ENCODE data around the gene ASTN2. TPM values are rescaled to one million over a fixed set of nuclear protein-coding genes. Genes with fewer than 3 reads are reported as not detected.
A peak's percentile ranks its signal among the peaks of the same experiment; 100 is the strongest.

ASTN2 gene
- total and polyA plus RNA-seq, 2 experiments from 2014 or later = 7.0 to 24.6 TPM

GRCh38 chr9:117091529-117091928 is 323.3 kb downstream of the ASTN2 start:
- no peak overlapping the region for H2AFZ ChIP-seq
- Mint-ChIP-seq H3K4me3 (no peak overlapping the region; the same call in 2 of the 3 replicates), H3K27me3 (ENCODE audit: insufficient read depth, low read depth, poor library complexity) (peaks cover 7% of the 10 kb centered on the region), H3K36me3 (ENCODE audit: low read depth) (no peaks in the 10 kb centered on the region), H3K4me1 (peaks cover 35% of the 10 kb centered on the region), H3K9me3 (no peaks in the 10 kb centered on the region), H3K27ac (peak overlapping the region; percentile 82)
- H3K4me3 ChIP-seq = no peak overlapping the region
- TF ChIP-seq ZNF462 (CRISPR knock-in tag; IDR thresholded peaks at IDR 0.05) (peak; percentile 61; the same call in 1 of the 2 replicates), STAT1 (IDR thresholded peaks at IDR 0.05; ENCODE audit: unreplicated experiment) (no peak)
- ATAC-seq = peak; percentile 96
- no peaks in the 10 kb centered on the region for H3F3A ChIP-seq (replicated peaks; ENCODE audit: low read depth)
- H3K4me2 ChIP-seq = peak overlapping the region; percentile 29; the same call in 1 of the 2 replicates
- DNase-seq (ENCODE audit: low spot score) = peak; percentile 46
- no peaks in the 10 kb centered on the region for H3K79me2 ChIP-seq (replicated peaks; ENCODE audit: insufficient read depth)
- peak overlapping the region; percentile 29; the same call in 1 of the 2 replicates for H3K27ac ChIP-seq (ENCODE audit: low read depth)
- H4K20me1 ChIP-seq (replicated peaks; ENCODE audit: insufficient read depth) = no peaks in the 10 kb centered on the region
- peaks cover 19% of the 10 kb centered on the region for H3K4me1 ChIP-seq (ENCODE audit: insufficient read depth)
- H3K9me2 ChIP-seq (ENCODE audit: insufficient read depth) = no peaks in the 10 kb centered on the region
- no peaks in the 10 kb centered on the region for H3K27me3 ChIP-seq (ENCODE audit: insufficient read depth)
- H3K36me3 ChIP-seq (ENCODE audit: insufficient read depth) = no peaks in the 10 kb centered on the region

- Mint-ChIP-seq H3K27ac (no peak overlapping the region), H3K4me1 (peaks cover 41% of the 10 kb centered on the region), H3K36me3 (ENCODE audit: low read depth) (no peaks in the 10 kb centered on the region), H3K9me3 (no peaks in the 10 kb centered on the region), H3K27me3 (ENCODE audit: insufficient read depth, low read depth, poor library complexity) (peaks cover 7% of the 10 kb centered on the region), H3K4me3 (no peak overlapping the region)
- H3K4me1 ChIP-seq (ENCODE audit: insufficient read depth) = peaks cover 25% of the 10 kb centered on the region
- H3K79me2 ChIP-seq (replicated peaks; ENCODE audit: insufficient read depth) = no peaks in the 10 kb centered on the region
- no peak overlapping the region for H2AFZ ChIP-seq
- no peaks in the 10 kb centered on the region for H3K36me3 ChIP-seq (ENCODE audit: insufficient read depth)
- H3K27me3 ChIP-seq (ENCODE audit: insufficient read depth) = no peaks in the 10 kb centered on the region
- H3K4me3 ChIP-seq = no peak overlapping the region
- no peak overlapping the region for H3K27ac ChIP-seq (ENCODE audit: low read depth)
- H3K9me2 ChIP-seq (ENCODE audit: insufficient read depth) = no peaks in the 10 kb centered on the region; the same call in 1 of the 2 replicates
- ATAC-seq = no peak
- no peaks in the 10 kb centered on the region for H4K20me1 ChIP-seq (replicated peaks; ENCODE audit: insufficient read depth)
- no peak for DNase-seq (ENCODE audit: low spot score)
- no peak overlapping the region for H3K4me2 ChIP-seq
- no peaks in the 10 kb centered on the region for H3F3A ChIP-seq (replicated peaks; ENCODE audit: low read depth)
- TF ChIP-seq STAT1 (IDR thresholded peaks at IDR 0.05; ENCODE audit: unreplicated experiment) = no peak
- no peak for TF ChIP-seq EZH2 (IDR thresholded peaks at IDR 0.05; ENCODE audit: low read depth, unreplicated experiment)
- TF ChIP-seq EZH2phosphoT487 (IDR thresholded peaks at IDR 0.05; ENCODE audit: unreplicated experiment) = no peak
- no peak for TF ChIP-seq POLR2AphosphoS5 (IDR thresholded peaks at IDR 0.05; ENCODE audit: low read depth)
- no peak for TF ChIP-seq ZNF462 (CRISPR knock-in tag; IDR thresholded peaks at IDR 0.05)
- TF ChIP-seq NANOG (IDR thresholded peaks at IDR 0.05; ENCODE audit: borderline replicate concordance) = no peak
Measured at GRCh38 chr9:117088786-117089185, 326.1 kb downstream of the ASTN2 start.

Data from GM23338 (cell line).